ENCODE measurements around the gene KLK6.

Gene KLK6

GRCh38 chr19:50910722-50911121 lies 58.7 kb downstream of the KLK6 start:
- no peak overlapping the region for H4K91ac ChIP-seq (ENCODE audit: low read length)
- H3K36me3 ChIP-seq (ENCODE audit: control insufficient read depth in 1 of 2, insufficient read depth in 2 of 2, low read depth in 1 of 2, low read length in 2 of 2) = no peaks in the 10 kb centered on the region
- H3K79me1 ChIP-seq (replicated peaks; ENCODE audit: low read length, poor library complexity, severe bottlenecking) = no peaks in the 10 kb centered on the region
- H3K4me3 ChIP-seq (ENCODE audit: insufficient read depth in 1 of 2, low read depth in 1 of 2, low read length in 2 of 2) = no peak overlapping the region
- H3K4me2 ChIP-seq (ENCODE audit: low read length, poor library complexity, severe bottlenecking) = no peak overlapping the region
- peaks cover 0 to 72% of the 10 kb centered on the region in 2 experiments for H3K27me3 ChIP-seq (ENCODE audit: control insufficient read depth in 1 of 2, insufficient read depth in 1 of 2, low read length in 2 of 2)
- H2BK15ac ChIP-seq (ENCODE audit: low read depth, poor library complexity, severe bottlenecking) = no peak overlapping the region
- no peak overlapping the region for H2BK5ac ChIP-seq (ENCODE audit: low read depth, low read length, poor library complexity, severe bottlenecking)
- no peak overlapping the region for H3K18ac ChIP-seq (ENCODE audit: low read depth in 1 of 2, low read length in 2 of 2)
- H3K23ac ChIP-seq (ENCODE audit: low read length in 2 of 2) = no peak overlapping the region
- no peak overlapping the region for H2BK120ac ChIP-seq (ENCODE audit: low read depth, low read length)
- H2BK12ac ChIP-seq (ENCODE audit: low read length in 2 of 2) = no peak overlapping the region
- H3K9ac ChIP-seq (ENCODE audit: low read length) = no peak overlapping the region
- no peak overlapping the region for H3K4ac ChIP-seq (ENCODE audit: low read depth in 1 of 2, low read length in 2 of 2)
- no peak overlapping the region for H4K8ac ChIP-seq (ENCODE audit: low read length)
- no peaks in the 10 kb centered on the region for H3K4me1 ChIP-seq (ENCODE audit: control insufficient read depth, insufficient read depth, low read depth, low read length)
- H3K9me3 ChIP-seq (ENCODE audit: control insufficient read depth, low read length) = no peaks in the 10 kb centered on the region
- H2AFZ ChIP-seq (ENCODE audit: low read depth, low read length) = no peak overlapping the region
- H2AK5ac ChIP-seq (ENCODE audit: low read length, severe bottlenecking) = no peak overlapping the region
- no peak overlapping the region for H3K27ac ChIP-seq (ENCODE audit: low read length, poor library complexity, severe bottlenecking)
- no peak overlapping the region for H3K14ac ChIP-seq (ENCODE audit: low read length in 2 of 2)
- WGBS = 81% methylated on average over 3 of the region's 4 CpGs
- DNase-seq = no peak

- WGBS = 8% methylated on average over 35 of the region's 36 CpGs
These were observed 59.9 kb downstream of the KLK6 start for GRCh38 chr19:50909240-50910070.

More at GRCh38 chr19:50909240-50910070, 59.9 kb downstream of the KLK6 start:
- no peak overlapping the region for H2BK5ac ChIP-seq (ENCODE audit: low read depth, low read length, poor library complexity, severe bottlenecking)
- H2BK12ac ChIP-seq (ENCODE audit: low read length in 2 of 2) = no peak overlapping the region
- no peaks in the 10 kb centered on the region for H3K4me1 ChIP-seq (ENCODE audit: control insufficient read depth, insufficient read depth, low read depth, low read length)
- no peaks in the 10 kb centered on the region for H3K36me3 ChIP-seq (ENCODE audit: control insufficient read depth in 1 of 2, insufficient read depth in 2 of 2, low read depth in 1 of 2, low read length in 2 of 2)
- no peak overlapping the region for H2AFZ ChIP-seq (ENCODE audit: low read depth, low read length)
- no peak overlapping the region for H2BK15ac ChIP-seq (ENCODE audit: low read depth, poor library complexity, severe bottlenecking)
- no peak overlapping the region for H3K23ac ChIP-seq (ENCODE audit: low read length in 2 of 2)
- no peaks in the 10 kb centered on the region for H3K9me3 ChIP-seq (ENCODE audit: control insufficient read depth, low read length)
- H3K79me1 ChIP-seq (replicated peaks; ENCODE audit: low read length, poor library complexity, severe bottlenecking) = no peaks in the 10 kb centered on the region
- H3K14ac ChIP-seq (ENCODE audit: low read length in 2 of 2) = no peak overlapping the region
- no peak overlapping the region for H3K9ac ChIP-seq (ENCODE audit: low read length)
- no peak overlapping the region for H3K27ac ChIP-seq (ENCODE audit: low read length, poor library complexity, severe bottlenecking)
- no peak for DNase-seq
- no peak overlapping the region for H3K18ac ChIP-seq (ENCODE audit: low read depth in 1 of 2, low read length in 2 of 2)
- H3K27me3 ChIP-seq (ENCODE audit: control insufficient read depth in 1 of 2, insufficient read depth in 1 of 2, low read length in 2 of 2) = peaks cover 0 to 77% of the 10 kb centered on the region in 2 experiments
- no peak overlapping the region for H2AK5ac ChIP-seq (ENCODE audit: low read length, severe bottlenecking)
- no peak overlapping the region for H3K4ac ChIP-seq (ENCODE audit: low read depth in 1 of 2, low read length in 2 of 2)
- H3K4me2 ChIP-seq (ENCODE audit: low read length, poor library complexity, severe bottlenecking) = no peak overlapping the region
- no peak overlapping the region for H4K8ac ChIP-seq (ENCODE audit: low read length)
- H2BK120ac ChIP-seq (ENCODE audit: low read depth, low read length) = no peak overlapping the region
- H3K4me3 ChIP-seq (ENCODE audit: insufficient read depth in 1 of 2, low read depth in 1 of 2, low read length in 2 of 2) = no peak overlapping the region
- H4K91ac ChIP-seq (ENCODE audit: low read length) = no peak overlapping the region

Measured in mesenchymal stem cell (in vitro differentiated cells and primary cell).